A549 (cell line): Measurements from ENCODE around the gene ZDHHC1.

Source experiments
- ESRRA ChIP-seq: fragments of 150-350 bp; IDR thresholded peaks from 2 replicates; pipeline ENCODE4 v1.6.1; 2014; ENCODE audit warnings: mild to moderate bottlenecking, low read length, borderline replicate concordance
- ZC3H11A ChIP-seq: fragments of 450-650 bp; IDR thresholded peaks from 2 replicates; pipeline ENCODE4 v1.6.1; 2014; ENCODE audit warnings: antibody characterized with exemption, mild to moderate bottlenecking
- TF ChIP-seq, protein P1 (sequence below): IDR thresholded peaks from 2 replicates; pipeline ENCODE4 v1.6.1; 2012; ENCODE audit warnings: low read depth, borderline replicate concordance
- TF ChIP-seq, protein P2 (sequence below): IDR thresholded peaks from 2 replicates; pipeline ENCODE4 v1.6.1; 2012

GRCh38 chr16:67425580-67425979 is 9.3 kb upstream of the ZDHHC1 start:
- TF ChIP-seq ZC3H11A (no peak), ESRRA (no peak)
- TF ChIP-seq, protein P1, sequence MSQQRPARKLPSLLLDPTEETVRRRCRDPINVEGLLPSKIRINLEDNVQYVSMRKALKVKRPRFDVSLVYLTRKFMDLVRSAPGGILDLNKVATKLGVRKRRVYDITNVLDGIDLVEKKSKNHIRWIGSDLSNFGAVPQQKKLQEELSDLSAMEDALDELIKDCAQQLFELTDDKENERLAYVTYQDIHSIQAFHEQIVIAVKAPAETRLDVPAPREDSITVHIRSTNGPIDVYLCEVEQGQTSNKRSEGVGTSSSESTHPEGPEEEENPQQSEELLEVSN = no peak
- TF ChIP-seq, protein P2, sequence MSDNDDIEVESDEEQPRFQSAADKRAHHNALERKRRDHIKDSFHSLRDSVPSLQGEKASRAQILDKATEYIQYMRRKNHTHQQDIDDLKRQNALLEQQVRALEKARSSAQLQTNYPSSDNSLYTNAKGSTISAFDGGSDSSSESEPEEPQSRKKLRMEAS = no peak
